ENCODE data around the gene SPSB4.

SPSB4 gene

GRCh38 chr3:141179983-141180382, 128.8 kb downstream of the SPSB4 start:
- H3K27me3 ChIP-seq (replicated peaks; ENCODE audit: insufficient read depth, low read length), result no peaks in the 10 kb centered on the region
- no peak for DNase-seq
- no peak overlapping the region for H3K27ac ChIP-seq (ENCODE audit: low read length)
- no peak overlapping the region for H3K4me3 ChIP-seq (ENCODE audit: low read length)
- H3K9me2 ChIP-seq (replicated peaks; ENCODE audit: insufficient read depth, low read length), result no peaks in the 10 kb centered on the region
- H3K9me3 ChIP-seq (replicated peaks; ENCODE audit: insufficient read depth, low read length), result no peaks in the 10 kb centered on the region
- no peaks in the 10 kb centered on the region for H3K4me1 ChIP-seq (ENCODE audit: low read length)
- no peak overlapping the region for H3K4me2 ChIP-seq (ENCODE audit: low read depth, low read length)
- H3F3A ChIP-seq (ENCODE audit: insufficient read depth, low read length), result no peaks in the 10 kb centered on the region
- H3K79me2 ChIP-seq (ENCODE audit: low read length), result no peaks in the 10 kb centered on the region
- H4K20me1 ChIP-seq (ENCODE audit: insufficient read depth, low read length), result no peaks in the 10 kb centered on the region
- no peak for TF ChIP-seq EZH2phosphoT487 (IDR thresholded peaks at IDR 0.05; ENCODE audit: low read length)
- TF ChIP-seq CTCF (IDR thresholded peaks at IDR 0.05; ENCODE audit: low read length), result no peak
- TF ChIP-seq EZH2 (optimal IDR thresholded peaks at IDR 0.05; ENCODE audit: low read depth, low read length), result no peak
- no peaks in the 10 kb centered on the region for H3K36me3 ChIP-seq (replicated peaks; ENCODE audit: insufficient read depth, low read length)
- no peak overlapping the region for H3K9ac ChIP-seq (ENCODE audit: low read length)
- no peak overlapping the region for H2AFZ ChIP-seq (ENCODE audit: low read length)

- H3K79me2 ChIP-seq (ENCODE audit: low read length), result no peaks in the 10 kb centered on the region
- H3K4me2 ChIP-seq (ENCODE audit: low read depth, low read length), result no peak overlapping the region
- H3K27ac ChIP-seq (ENCODE audit: low read length), result no peak overlapping the region
- no peak overlapping the region for H2AFZ ChIP-seq (ENCODE audit: low read length)
- H3K27me3 ChIP-seq (replicated peaks; ENCODE audit: insufficient read depth, low read length), result no peaks in the 10 kb centered on the region
- DNase-seq, result no peak
- TF ChIP-seq CTCF (IDR thresholded peaks at IDR 0.05; ENCODE audit: low read length), result no peak
- no peak for TF ChIP-seq EZH2phosphoT487 (IDR thresholded peaks at IDR 0.05; ENCODE audit: low read length)
- no peak for TF ChIP-seq EZH2 (optimal IDR thresholded peaks at IDR 0.05; ENCODE audit: low read depth, low read length)
- no peaks in the 10 kb centered on the region for H3K4me1 ChIP-seq (ENCODE audit: low read length)
- no peaks in the 10 kb centered on the region for H4K20me1 ChIP-seq (ENCODE audit: insufficient read depth, low read length)
- H3K9ac ChIP-seq (ENCODE audit: low read length), result no peak overlapping the region
- H3K36me3 ChIP-seq (replicated peaks; ENCODE audit: insufficient read depth, low read length), result no peaks in the 10 kb centered on the region
- H3K9me3 ChIP-seq (replicated peaks; ENCODE audit: insufficient read depth, low read length), result no peaks in the 10 kb centered on the region
- H3K4me3 ChIP-seq (ENCODE audit: low read length), result no peak overlapping the region
- no peaks in the 10 kb centered on the region for H3K9me2 ChIP-seq (replicated peaks; ENCODE audit: insufficient read depth, low read length)
- no peaks in the 10 kb centered on the region for H3F3A ChIP-seq (ENCODE audit: insufficient read depth, low read length)
These were observed 130.0 kb downstream of the SPSB4 start for GRCh38 chr3:141181196-141181595.

- DNase-seq, result no peak
- Histone ChIP-seq H3K9ac (ENCODE audit: low read length) (no peak overlapping the region), H3K27me3 (replicated peaks; ENCODE audit: insufficient read depth, low read length) (no peaks in the 10 kb centered on the region), H2AFZ (ENCODE audit: low read length) (no peak overlapping the region), H3K9me3 (replicated peaks; ENCODE audit: insufficient read depth, low read length) (no peaks in the 10 kb centered on the region), H3F3A (ENCODE audit: insufficient read depth, low read length) (no peaks in the 10 kb centered on the region), H3K4me2 (ENCODE audit: low read depth, low read length) (no peak overlapping the region), H4K20me1 (ENCODE audit: insufficient read depth, low read length) (no peaks in the 10 kb centered on the region), H3K79me2 (ENCODE audit: low read length) (no peaks in the 10 kb centered on the region), H3K4me1 (ENCODE audit: low read length) (no peaks in the 10 kb centered on the region), H3K4me3 (ENCODE audit: low read length) (no peak overlapping the region), H3K27ac (ENCODE audit: low read length) (no peak overlapping the region), H3K36me3 (replicated peaks; ENCODE audit: insufficient read depth, low read length) (no peaks in the 10 kb centered on the region), H3K9me2 (replicated peaks; ENCODE audit: insufficient read depth, low read length) (no peaks in the 10 kb centered on the region)
- TF ChIP-seq EZH2 (optimal IDR thresholded peaks at IDR 0.05; ENCODE audit: low read depth, low read length) (no peak), EZH2phosphoT487 (IDR thresholded peaks at IDR 0.05; ENCODE audit: low read length) (no peak), CTCF (IDR thresholded peaks at IDR 0.05; ENCODE audit: low read length) (no peak)
These were observed 130.7 kb downstream of the SPSB4 start for GRCh38 chr3:141181819-141182218.

Data from MM.1S (cell line).